ENCODE data around the gene ETNK1. TPM values are rescaled to one million over a fixed set of nuclear protein-coding genes. Genes with fewer than 3 reads are reported as not detected.

Gene ETNK1
- polyA plus RNA-seq, 2 of the 4 experiments (the other 2 are of a cell fraction) = 20.9 to 52.7 TPM

- no peak; a peak in 1 of 6 replicates for ATAC-seq
- CTCF ChIA-PET = no interaction called here
- TF ChIP-seq CEBPB (IDR thresholded peaks at IDR 0.05) (no peak), MYC (IDR thresholded peaks at IDR 0.05; ENCODE audit: borderline replicate concordance, low read length) (no peak), MAZ (IDR thresholded peaks at IDR 0.05; ENCODE audit: borderline replicate concordance, low read depth, low read length) (no peak), ELK1 (IDR thresholded peaks at IDR 0.05; ENCODE audit: low read depth, low read length) (no peak)
These were observed 108.8 kb downstream of the ETNK1 start for GRCh38 chr12:22733756-22734155.

DNA sequence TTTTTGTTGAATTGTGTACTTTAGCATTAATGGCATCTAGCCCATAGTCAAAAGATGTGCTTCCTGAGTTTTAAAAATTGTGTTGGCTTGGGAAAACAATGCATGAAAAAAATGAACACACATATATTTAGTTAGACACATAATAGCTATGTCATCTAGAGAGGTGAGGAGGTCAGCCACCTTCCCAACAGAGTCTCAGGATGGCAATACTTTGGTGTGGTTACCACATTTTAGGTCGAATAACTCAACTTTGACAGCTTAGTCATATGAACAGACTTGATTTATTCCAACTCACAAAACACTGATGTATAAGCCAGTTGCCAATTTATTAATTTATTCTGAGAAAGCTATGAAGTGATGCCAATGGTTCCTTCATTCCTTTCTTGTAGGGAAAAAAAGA lies 114.0 kb downstream of the ETNK1 start:
- WGBS (ENCODE audit: missing lambda C conversion rate) = 6% methylated on average over 1 of the region's 1 CpG
- DNase-seq (ENCODE audit: low read depth in 1 of 2, low spot score in 1 of 2) (no peak), FAIRE-seq (no peak), ATAC-seq (no peak)
- ChIA-PET CTCF (no interaction called here), POLR2A (no interaction called here)
- Histone ChIP-seq H3K9me3 (no peaks in the 10 kb centered on the region), H3K4me2 (no peak overlapping the region), H3K27ac (no peak overlapping the region), H3K4me1 (no peaks in the 10 kb centered on the region), H3K4me3 (no peak overlapping the region)
- no peak for TF ChIP-seq JUNB (IDR thresholded peaks at IDR 0.05)
- TF ChIP-seq RNF2 (IDR thresholded peaks at IDR 0.05; ENCODE audit: borderline replicate concordance, low read depth) = no peak
- no peak for TF ChIP-seq KDM1A (IDR thresholded peaks at IDR 0.05; ENCODE audit: low read depth)
- no peak for TF ChIP-seq HEYL (CRISPR knock-in tag; IDR thresholded peaks at IDR 0.05)
- no peak for TF ChIP-seq GATA3 (IDR thresholded peaks at IDR 0.05; ENCODE audit: borderline replicate concordance)
- no peak for TF ChIP-seq TP53 (CRISPR knock-in tag; IDR thresholded peaks at IDR 0.05)
- no peak for TF ChIP-seq RCOR1 (IDR thresholded peaks at IDR 0.05; ENCODE audit: low read depth, low read length)
- no peak for TF ChIP-seq FOXS1 (CRISPR knock-in tag; IDR thresholded peaks at IDR 0.05)
- TF ChIP-seq, protein P1, sequence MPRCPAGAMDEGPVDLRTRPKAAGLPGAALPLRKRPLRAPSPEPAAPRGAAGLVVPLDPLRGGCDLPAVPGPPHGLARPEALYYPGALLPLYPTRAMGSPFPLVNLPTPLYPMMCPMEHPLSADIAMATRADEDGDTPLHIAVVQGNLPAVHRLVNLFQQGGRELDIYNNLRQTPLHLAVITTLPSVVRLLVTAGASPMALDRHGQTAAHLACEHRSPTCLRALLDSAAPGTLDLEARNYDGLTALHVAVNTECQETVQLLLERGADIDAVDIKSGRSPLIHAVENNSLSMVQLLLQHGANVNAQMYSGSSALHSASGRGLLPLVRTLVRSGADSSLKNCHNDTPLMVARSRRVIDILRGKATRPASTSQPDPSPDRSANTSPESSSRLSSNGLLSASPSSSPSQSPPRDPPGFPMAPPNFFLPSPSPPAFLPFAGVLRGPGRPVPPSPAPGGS (IDR thresholded peaks at IDR 0.05) = no peak
- TF ChIP-seq FOSL2 (IDR thresholded peaks at IDR 0.05) = no peak
- TF ChIP-seq FOSL2 (CRISPR knock-in tag; IDR thresholded peaks at IDR 0.05) = no peak
- TF ChIP-seq CBX8 (IDR thresholded peaks at IDR 0.05) = no peak
- TF ChIP-seq, protein P2, sequence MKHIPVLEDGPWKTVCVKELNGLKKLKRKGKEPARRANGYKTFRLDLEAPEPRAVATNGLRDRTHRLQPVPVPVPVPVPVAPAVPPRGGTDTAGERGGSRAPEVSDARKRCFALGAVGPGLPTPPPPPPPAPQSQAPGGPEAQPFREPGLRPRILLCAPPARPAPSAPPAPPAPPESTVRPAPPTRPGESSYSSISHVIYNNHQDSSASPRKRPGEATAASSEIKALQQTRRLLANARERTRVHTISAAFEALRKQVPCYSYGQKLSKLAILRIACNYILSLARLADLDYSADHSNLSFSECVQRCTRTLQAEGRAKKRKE (CRISPR knock-in tag; IDR thresholded peaks at IDR 0.05; ENCODE audit: low read depth) = no peak
- no peak for TF ChIP-seq MYC (IDR thresholded peaks at IDR 0.05; ENCODE audit: borderline replicate concordance, low read length)
- no peak for TF ChIP-seq BHLHE40 (IDR thresholded peaks at IDR 0.05; ENCODE audit: low read depth, low read length)
- no peak for TF ChIP-seq MAFK (IDR thresholded peaks at IDR 0.05; ENCODE audit: partially characterized antibody)
- no peak for TF ChIP-seq NR3C1 (IDR thresholded peaks at IDR 0.05)
- TF ChIP-seq EHF (CRISPR knock-in tag; IDR thresholded peaks at IDR 0.05) = no peak
- TF ChIP-seq, protein P3, sequence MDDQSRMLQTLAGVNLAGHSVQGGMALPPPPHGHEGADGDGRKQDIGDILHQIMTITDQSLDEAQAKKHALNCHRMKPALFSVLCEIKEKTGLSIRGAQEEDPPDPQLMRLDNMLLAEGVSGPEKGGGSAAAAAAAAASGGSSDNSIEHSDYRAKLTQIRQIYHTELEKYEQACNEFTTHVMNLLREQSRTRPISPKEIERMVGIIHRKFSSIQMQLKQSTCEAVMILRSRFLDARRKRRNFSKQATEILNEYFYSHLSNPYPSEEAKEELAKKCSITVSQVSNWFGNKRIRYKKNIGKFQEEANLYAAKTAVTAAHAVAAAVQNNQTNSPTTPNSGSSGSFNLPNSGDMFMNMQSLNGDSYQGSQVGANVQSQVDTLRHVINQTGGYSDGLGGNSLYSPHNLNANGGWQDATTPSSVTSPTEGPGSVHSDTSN (IDR thresholded peaks at IDR 0.05) = no peak
- no peak for TF ChIP-seq HOXB13 (CRISPR knock-in tag; IDR thresholded peaks at IDR 0.05; ENCODE audit: low read depth)
- no peak for TF ChIP-seq ZFP36 (IDR thresholded peaks at IDR 0.05; ENCODE audit: borderline replicate concordance, partially characterized antibody)

More at GRCh38 chr12:22733756-22734155, 108.8 kb downstream of the ETNK1 start:
- WGBS (ENCODE audit: missing lambda C conversion rate) = 59% methylated on average over 7 of the region's 7 CpGs
- no peak for DNase-seq (ENCODE audit: low read depth in 1 of 2, low spot score in 1 of 2)
- Histone ChIP-seq H3K9me3 (no peaks in the 10 kb centered on the region), H3K27ac (no peak overlapping the region), H3K4me2 (no peak overlapping the region), H3K4me1 (peaks cover 7% of the 10 kb centered on the region; the same call in 2 of the 3 replicates), H3K4me3 (no peak overlapping the region)
- POLR2A ChIA-PET = no interaction called here
- no peak for FAIRE-seq

Small RNAs within 50 kb of the gene (small RNA-seq; reads per million reads assigned to genes)
- 0 reads per million in 6 experiments for gene RPS27P22

Other genes starting within 250 kb of the ETNK1 start
- gene C2CD5, start 80.6 kb upstream of the ETNK1 start, polyA plus RNA-seq (2011; rRNA removed) = 35.2 and 39.7 TPM in 2 replicates
- gene C2CD5, start 80.6 kb upstream of the ETNK1 start, polyA plus RNA-seq (2017; fragmentation: RNase III; extraction: RNeasy Plus Mini Kit Qiagen cat#74134 plus additional on column Dnase treatment) = 13.6 to 14.3 TPM (median 14.1 TPM) in 3 replicates